Esophagus muscularis mucosa (tissue), 4 donors: ENCODE results near the gene TRIM56. TPM values are rescaled to one million over a fixed set of nuclear protein-coding genes. Genes with fewer than 3 reads are reported as not detected.

Experiments used
- DNase-seq: peaks from one replicate; pipeline ENCODE4 v3.0.0-alpha.2; 2017; ENCODE audit errors: extremely low spot score
- H3K27ac ChIP-seq, 4 donors: fragments of 200-600 bp; sonication (generic); replicated peaks in 1 of 4; 1 replicate in 3 of 4; 2 replicates in 1 of 4; pipeline ENCODE4 v1.5.1; 2016 to 2019; ENCODE audit warnings: mild to moderate bottlenecking in 1 of 4
- H3K27me3 ChIP-seq, 4 donors: fragments of 200-600 bp; sonication (generic); one replicate each; pipeline versions ENCODE4 v1.5.1 to v1.6.0; 2016 to 2019
- H3K36me3 ChIP-seq, 4 donors: fragments of 200-600 bp; sonication (generic); one replicate each; pipeline ENCODE4 v1.5.1; 2016 to 2019
- H3K4me1 ChIP-seq, 4 donors: fragments of 200-600 bp; sonication (generic); one replicate each; pipeline ENCODE4 v1.5.1; 2016 to 2019
- H3K4me3 ChIP-seq, 4 donors: fragments of 200-600 bp; sonication (generic); 1 replicate in 2 of 4; 2 replicates in 2 of 4; pipeline ENCODE4 v1.5.1; 2016 to 2019; ENCODE audit warnings: mild to moderate bottlenecking in 4 of 4, moderate library complexity in 1 of 4
- H3K9me3 ChIP-seq, 4 donors: fragments of 200-600 bp; sonication (generic); 1 replicate in 3 of 4; 2 replicates in 1 of 4; pipeline ENCODE4 v1.5.1; 2016 to 2019
- CTCF ChIP-seq, 3 experiments: fragments of 200-600 bp in 2 of 3; fragments of 450-650 bp in 1 of 3; sonication (generic) in 2 of 3; IDR thresholded peaks; one replicate each; pipeline ENCODE4 v1.5.1; 2017 to 2019; ENCODE audit warnings: antibody characterized with exemption in 3 of 3, mild to moderate bottlenecking in 2 of 3, moderate library complexity in 1 of 3
- EP300 ChIP-seq: sonication (generic); formaldehyde crosslinking; IDR thresholded peaks from one replicate; pipeline ENCODE4 v1.6.1; 2017; ENCODE audit warnings: antibody characterized with exemption
- POLR2A ChIP-seq: fragments of 450-650 bp; IDR thresholded peaks from one replicate; pipeline ENCODE4 v1.6.1; 2017; ENCODE audit warnings: antibody characterized with exemption, moderate library complexity, mild to moderate bottlenecking, low read depth
- POLR2AphosphoS5 ChIP-seq, 2 donors: sonication (generic); formaldehyde crosslinking; IDR thresholded peaks; one replicate each; pipeline ENCODE4 v1.6.1; 2017; ENCODE audit warnings: antibody characterized with exemption in 2 of 2
- WGBS: methylation state at CpG from one replicate; pipeline ENCODE4 v1.1.5; 2018; 5-methylcytosine and 5-hydroxymethylcytosine counted together
- intact Hi-C: fragments of 100-400 bp; cut with DNase I; formaldehyde crosslinking; loops from one replicate; pipeline ENCODE4 v1.15.1; 2023
- total RNA-seq, 4 donors: library from RNA; depleted of rRNA; stranded (reverse); fragments of >200 nt; gene quantifications; one replicate each; pipeline versions ENCODE4 v1.1.0 to v1.2.1, GENCODE V29; 2016

Gene TRIM56
- total RNA-seq, 4 donors from 2014 or later = 16.2 to 25.1 (median 22.9) TPM

GRCh38 chr7:101123703-101124068 is 38.4 kb downstream of the TRIM56 start:
- Histone ChIP-seq H3K9me3 (no peaks in the 10 kb centered on the region), H3K4me3 (no peak overlapping the region), H3K27ac (peak overlapping the region in 1 of 4 donors; percentile 88), H3K27me3 (no peaks in the 10 kb centered on the region), H3K4me1 (peaks cover 56 to 64% (median 61%) of the 10 kb centered on the region in 4 donors), H3K36me3 (no peaks in the 10 kb centered on the region)
- no peak for DNase-seq
- WGBS = 71% methylated on average over 3 of the region's 3 CpGs
- intact Hi-C loops = no loop called here
- TF ChIP-seq POLR2A = no peak
- no peak for TF ChIP-seq CTCF (IDR thresholded peaks at IDR 0.05)
- no peak for TF ChIP-seq POLR2AphosphoS5 (IDR thresholded peaks at IDR 0.05)
- TF ChIP-seq EP300 = no peak

- Histone ChIP-seq H3K9me3 (no peaks in the 10 kb centered on the region), H3K27ac (peak overlapping the region in 3 of 4 donors; percentile 29 to 52 (median 41)), H3K27me3 (no peaks in the 10 kb centered on the region), H3K36me3 (no peaks in the 10 kb centered on the region), H3K4me3 (no peak overlapping the region), H3K4me1 (peaks cover 56 to 64% (median 61%) of the 10 kb centered on the region in 4 donors)
- WGBS = 43% methylated on average over 7 of the region's 7 CpGs
- DNase-seq = no peak
- TF ChIP-seq POLR2AphosphoS5 (IDR thresholded peaks at IDR 0.05) (no peak), CTCF (IDR thresholded peaks at IDR 0.05) (no peak), POLR2A (no peak), EP300 (no peak)
- intact Hi-C loops = no loop called here
Observed at GRCh38 chr7:101124376-101125056, 39.2 kb downstream of the TRIM56 start.

GRCh38 chr7:101125989-101126650 is 40.8 kb downstream of the TRIM56 start:
- 31% methylated on average over 10 of the region's 15 CpGs for WGBS
- DNase-seq = no peak
- Histone ChIP-seq H3K27ac (peak overlapping the region; percentile 48 to 72 (median 64)), H3K4me1 (peaks cover 56 to 64% (median 61%) of the 10 kb centered on the region in 4 donors), H3K9me3 (no peaks in the 10 kb centered on the region), H3K27me3 (no peaks in the 10 kb centered on the region), H3K36me3 (peaks cover 0 to 11% (median 0%) of the 10 kb centered on the region in 4 donors), H3K4me3 (peak overlapping the region in 3 of 4 donors; percentile 32 to 51 (median 38))
- intact Hi-C loops = no loop called here
- TF ChIP-seq CTCF (IDR thresholded peaks at IDR 0.05) (no peak), POLR2AphosphoS5 (IDR thresholded peaks at IDR 0.05) (no peak), POLR2A (no peak), EP300 (no peak)

- intact Hi-C loops = no loop called here
- peak; percentile 97 for DNase-seq
- no peaks in the 10 kb centered on the region for H3K9me3 ChIP-seq
- peaks cover 0 to 17% (median 0%) of the 10 kb centered on the region in 4 donors for H3K36me3 ChIP-seq
- H3K27me3 ChIP-seq = no peaks in the 10 kb centered on the region
- WGBS = 8% methylated on average over 18 of the region's 22 CpGs
- peak; percentile 54 for TF ChIP-seq POLR2A
- no peak for TF ChIP-seq EP300
- TF ChIP-seq POLR2AphosphoS5 (IDR thresholded peaks at IDR 0.05) = peak; percentile 73 to 85
- TF ChIP-seq CTCF (IDR thresholded peaks at IDR 0.05) = peak in 1 of 3 experiments; percentile 22
- H3K4me1 ChIP-seq = peaks cover 51 to 59% (median 54%) of the 10 kb centered on the region in 4 donors
- peak within 1 kb of the TSS; percentile 48 to 72 (median 64) for H3K27ac ChIP-seq
- peak within 1 kb of the TSS; percentile 32 to 51 (median 37) for H3K4me3 ChIP-seq
Observed at GRCh38 chr7:101126651-101127459, 41.6 kb downstream of the TRIM56 start, which contains the start of gene SERPINE1. Gene SERPINE1, plus strand, starts transcription at chr7:101127104. Its CDS starts 1,290 bp downstream, at chr7:101128394.
